SH-SY5Y (cell line): ENCODE results near the gene ARMC9.

Source experiments
- GATA2 ChIP-seq: IDR thresholded peaks from 2 replicates; pipeline ENCODE4 v1.6.1; 2011; ENCODE audit warnings: mild to moderate bottlenecking, low read depth, low read length
- GATA3 ChIP-seq: IDR thresholded peaks from 2 replicates; pipeline ENCODE4 v1.6.1; 2011; ENCODE audit warnings: low read depth, mild to moderate bottlenecking, low read length, moderate library complexity

DNA sequence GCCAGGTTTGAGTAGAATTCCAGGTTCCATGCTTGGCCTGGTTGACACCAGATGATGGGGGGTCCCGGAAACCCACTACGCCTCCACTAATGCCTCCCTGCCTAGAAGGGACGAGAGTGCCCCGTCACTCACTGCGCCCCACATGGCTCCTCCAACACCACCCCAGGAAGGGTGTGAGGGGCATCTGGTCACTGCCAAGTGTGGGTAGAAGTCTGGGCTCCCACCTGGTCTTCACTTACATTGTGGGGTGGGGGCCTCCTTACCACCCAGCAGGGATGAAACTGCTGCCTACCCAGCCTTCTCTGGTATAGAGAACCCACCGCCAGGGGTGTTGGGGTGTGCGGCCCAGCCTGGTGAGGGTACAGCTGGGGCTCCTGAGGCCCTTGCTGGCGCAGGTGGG lies 131.9 kb downstream of the ARMC9 start:
- no peak for TF ChIP-seq GATA2
- TF ChIP-seq GATA3: no peak
